HG03571 (cell line): Measurements from ENCODE around the gene AMOTL2.

Experiments used
- ATAC-seq: cut with Tn5 transposase; IDR thresholded peaks from one replicate; pipeline ENCODE4 v1.9.1; 2021; ENCODE audit not compliant: unreplicated experiment

Gene AMOTL2

GRCh38 chr3:134353831-134354611, 20.2 kb downstream of the AMOTL2 start:
- ATAC-seq, result no peak

- ATAC-seq, result no peak
Observed at GRCh38 chr3:134353171-134353825, 20.9 kb downstream of the AMOTL2 start.

- ATAC-seq, result no peak
Observed at GRCh38 chr3:134352031-134352671, 22.1 kb downstream of the AMOTL2 start.

GRCh38 chr3:134351427-134351826, 22.8 kb downstream of the AMOTL2 start:
- ATAC-seq, result no peak

- ATAC-seq, result no peak
Observed at GRCh38 chr3:134350861-134351311, 23.4 kb downstream of the AMOTL2 start.

GRCh38 chr3:134350266-134350665, 24.0 kb downstream of the AMOTL2 start:
- ATAC-seq, result no peak

GRCh38 chr3:134348524-134348923, 25.7 kb downstream of the AMOTL2 start:
- no peak for ATAC-seq

- ATAC-seq, result no peak
Observed at GRCh38 chr3:134347551-134347950, 26.7 kb downstream of the AMOTL2 start.

- ATAC-seq, result no peak
Observed at GRCh38 chr3:134346744-134347143, 27.5 kb downstream of the AMOTL2 start.

- no peak for ATAC-seq
Observed at GRCh38 chr3:134345202-134345601, 29.0 kb downstream of the AMOTL2 start.

- no peak for ATAC-seq
Observed at GRCh38 chr3:134344560-134344959, 29.7 kb downstream of the AMOTL2 start.

- ATAC-seq, result no peak
Observed at GRCh38 chr3:134342259-134342658, 32.0 kb downstream of the AMOTL2 start.

GRCh38 chr3:134341389-134341788, 32.9 kb downstream of the AMOTL2 start:
- no peak for ATAC-seq

- ATAC-seq, result no peak
Observed at GRCh38 chr3:134340982-134341365, 33.3 kb downstream of the AMOTL2 start.

GRCh38 chr3:134340362-134340981, 33.8 kb downstream of the AMOTL2 start:
- no peak for ATAC-seq

GRCh38 chr3:134339913-134340312, 34.3 kb downstream of the AMOTL2 start:
- ATAC-seq, result no peak

GRCh38 chr3:134339331-134339730, 34.9 kb downstream of the AMOTL2 start:
- ATAC-seq, result no peak

- no peak for ATAC-seq
Observed at GRCh38 chr3:134338516-134339261, 35.6 kb downstream of the AMOTL2 start.

GRCh38 chr3:134338201-134338512, 36.1 kb downstream of the AMOTL2 start:
- no peak for ATAC-seq

- no peak for ATAC-seq
Observed at GRCh38 chr3:134337511-134338200, 36.6 kb downstream of the AMOTL2 start.
